ENCODE data around the gene COX7A2L.
"Not testable (repeated sequence)": the region's sequence is repeated elsewhere in the genome, so short reads cannot be mapped to it uniquely, and the experiment has no call there.

The COX7A2L gene

DNA sequence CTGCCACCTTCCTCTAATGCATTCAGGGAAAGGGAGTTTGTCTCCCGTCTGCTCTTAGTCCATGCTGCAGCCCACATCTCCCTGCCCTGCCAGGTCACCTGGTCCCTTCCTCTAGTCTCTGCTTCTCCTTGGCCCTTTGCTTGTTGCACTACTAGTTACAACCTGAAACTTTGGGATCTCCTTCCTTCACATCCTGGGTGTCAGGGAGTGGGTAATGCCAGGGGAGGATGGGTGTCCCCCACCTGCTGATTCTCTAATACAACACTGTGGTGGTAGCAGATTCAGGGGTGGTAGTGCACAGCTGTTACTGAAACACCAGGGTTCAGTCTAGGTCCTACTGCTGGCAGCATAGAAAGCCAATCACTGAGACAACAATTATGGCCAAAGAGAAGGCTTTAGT lies 31.2 kb upstream of the COX7A2L start:
- TF ChIP-seq, protein P1, sequence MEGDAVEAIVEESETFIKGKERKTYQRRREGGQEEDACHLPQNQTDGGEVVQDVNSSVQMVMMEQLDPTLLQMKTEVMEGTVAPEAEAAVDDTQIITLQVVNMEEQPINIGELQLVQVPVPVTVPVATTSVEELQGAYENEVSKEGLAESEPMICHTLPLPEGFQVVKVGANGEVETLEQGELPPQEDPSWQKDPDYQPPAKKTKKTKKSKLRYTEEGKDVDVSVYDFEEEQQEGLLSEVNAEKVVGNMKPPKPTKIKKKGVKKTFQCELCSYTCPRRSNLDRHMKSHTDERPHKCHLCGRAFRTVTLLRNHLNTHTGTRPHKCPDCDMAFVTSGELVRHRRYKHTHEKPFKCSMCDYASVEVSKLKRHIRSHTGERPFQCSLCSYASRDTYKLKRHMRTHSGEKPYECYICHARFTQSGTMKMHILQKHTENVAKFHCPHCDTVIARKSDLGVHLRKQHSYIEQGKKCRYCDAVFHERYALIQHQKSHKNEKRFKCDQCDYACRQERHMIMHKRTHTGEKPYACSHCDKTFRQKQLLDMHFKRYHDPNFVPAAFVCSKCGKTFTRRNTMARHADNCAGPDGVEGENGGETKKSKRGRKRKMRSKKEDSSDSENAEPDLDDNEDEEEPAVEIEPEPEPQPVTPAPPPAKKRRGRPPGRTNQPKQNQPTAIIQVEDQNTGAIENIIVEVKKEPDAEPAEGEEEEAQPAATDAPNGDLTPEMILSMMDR (IDR thresholded peaks at IDR 0.05; ENCODE audit: low read depth, low read length, missing control alignments) = no peak
- no peak overlapping the region for H3K4me3 ChIP-seq (replicated peaks; ENCODE audit: low read depth, low read length)
- no peak for DNase-seq (ENCODE audit: extremely low read depth, low read depth)

DNA sequence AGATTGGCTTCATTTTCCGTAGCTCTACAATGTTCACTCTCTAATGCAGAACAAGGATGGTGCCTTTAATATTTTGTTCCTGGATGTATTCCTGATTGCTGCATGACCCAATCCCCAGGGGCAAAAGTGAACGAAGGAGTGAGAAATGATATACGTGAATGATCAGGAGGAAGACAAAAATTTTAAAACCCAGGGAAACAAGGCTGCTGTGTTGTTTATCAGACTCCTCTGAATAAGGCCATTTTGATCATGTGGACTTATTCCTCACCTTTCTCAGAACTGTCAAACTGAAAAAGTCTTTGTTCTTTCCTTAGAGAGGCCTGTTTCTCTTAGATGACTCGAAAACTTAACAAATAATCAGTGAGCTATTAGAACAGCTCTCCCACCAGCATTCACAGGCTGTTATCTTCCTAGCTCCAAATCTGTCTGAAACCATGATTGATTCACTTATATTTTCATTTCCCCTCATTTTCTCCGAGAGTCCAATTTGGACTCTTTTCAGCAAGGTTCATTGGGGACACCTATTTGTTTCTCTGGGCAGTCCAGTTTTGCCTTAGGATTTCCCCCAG lies 29.5 kb upstream of the COX7A2L start:
- H3K4me3 ChIP-seq (replicated peaks; ENCODE audit: low read depth, low read length) = no peak overlapping the region
- TF ChIP-seq, protein P1 (IDR thresholded peaks at IDR 0.05; ENCODE audit: low read depth, low read length, missing control alignments) = no peak
- no peak for DNase-seq (ENCODE audit: extremely low read depth, low read depth)

DNA sequence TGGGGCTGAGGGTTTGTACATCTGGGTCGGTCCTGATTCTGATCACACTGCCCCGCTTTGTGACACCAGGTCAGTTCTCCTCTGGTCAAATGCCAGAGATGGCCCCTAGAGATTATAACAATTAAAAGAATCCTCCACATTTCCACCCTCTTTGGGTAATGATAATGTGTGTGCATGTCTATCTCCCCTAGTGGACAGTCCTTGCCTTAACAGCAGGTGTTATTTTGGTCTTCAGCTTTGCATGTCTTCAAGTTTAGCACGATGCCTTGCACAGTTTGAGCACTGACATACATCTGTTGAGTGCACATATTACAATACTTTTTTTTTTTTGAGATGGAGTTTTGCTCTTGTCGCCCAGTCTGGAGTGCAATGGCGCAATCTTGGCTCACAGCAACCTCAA lies 25.7 kb upstream of the COX7A2L start:
- H3K4me3 ChIP-seq (replicated peaks; ENCODE audit: low read depth, low read length) = no peak overlapping the region
- TF ChIP-seq, protein P1 (IDR thresholded peaks at IDR 0.05; ENCODE audit: low read depth, low read length, missing control alignments) = peak; percentile 50
- DNase-seq (ENCODE audit: extremely low read depth, low read depth) = no peak

DNA sequence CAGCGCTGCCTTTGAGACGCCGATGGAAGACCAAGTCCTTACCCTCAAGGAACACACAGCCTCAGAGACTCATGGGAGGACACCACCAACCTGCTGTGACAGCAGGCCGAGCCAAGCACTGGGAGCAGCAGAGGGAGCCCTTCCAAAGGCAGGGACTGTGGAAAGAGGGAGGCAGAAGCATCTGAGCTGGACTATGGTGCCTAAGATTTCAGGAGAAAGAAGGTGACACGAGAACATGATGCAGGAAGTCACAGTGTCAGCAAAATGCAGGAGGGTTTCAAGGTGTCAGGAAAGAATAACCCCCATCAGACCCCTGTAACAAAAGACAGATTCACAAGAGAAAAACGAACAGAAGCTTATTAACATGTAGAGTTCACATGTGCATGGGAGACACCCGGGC lies 24.2 kb upstream of the COX7A2L start:
- TF ChIP-seq, protein P1 (IDR thresholded peaks at IDR 0.05; ENCODE audit: low read depth, low read length, missing control alignments) = peak; percentile 40
- DNase-seq (ENCODE audit: extremely low read depth, low read depth) = no peak
- no peak overlapping the region for H3K4me3 ChIP-seq (replicated peaks; ENCODE audit: low read depth, low read length)

DNA sequence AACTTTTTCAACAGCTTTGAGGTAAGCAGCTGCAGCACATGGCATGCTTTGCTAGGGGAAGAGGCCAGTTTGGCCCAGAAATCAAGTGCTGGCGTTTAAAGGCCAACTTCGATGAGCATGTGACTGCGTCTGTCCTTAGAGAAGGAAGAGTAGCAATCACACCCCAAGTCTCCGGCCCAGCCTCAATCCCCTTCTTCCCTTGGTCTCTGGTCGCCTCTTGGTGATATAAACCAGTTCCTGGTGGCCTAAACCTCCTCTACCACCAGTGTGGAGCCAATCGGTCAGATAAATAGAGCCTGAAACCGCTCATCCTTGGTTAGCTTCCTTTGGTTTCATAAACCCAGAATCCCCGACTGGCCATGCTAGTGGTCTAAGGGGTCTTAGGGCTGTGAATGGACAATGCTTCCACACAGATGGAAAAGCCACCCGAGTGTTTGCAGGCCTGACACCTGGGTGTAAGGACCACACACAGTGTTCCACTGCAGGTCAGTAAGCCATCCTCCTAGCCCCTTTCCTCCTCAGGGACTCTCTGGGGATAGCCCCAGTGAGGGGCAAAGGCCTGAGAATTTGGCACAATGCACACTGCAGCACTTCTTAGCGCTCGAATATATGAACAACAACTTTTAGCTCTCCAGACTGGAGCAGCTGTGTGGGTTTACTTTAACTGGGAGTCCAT lies 23.0 kb upstream of the COX7A2L start:
- no peak overlapping the region for H3K4me3 ChIP-seq (replicated peaks; ENCODE audit: low read depth, low read length)
- TF ChIP-seq, protein P1 (IDR thresholded peaks at IDR 0.05; ENCODE audit: low read depth, low read length, missing control alignments) = no peak
- no peak for DNase-seq (ENCODE audit: extremely low read depth, low read depth)

DNA sequence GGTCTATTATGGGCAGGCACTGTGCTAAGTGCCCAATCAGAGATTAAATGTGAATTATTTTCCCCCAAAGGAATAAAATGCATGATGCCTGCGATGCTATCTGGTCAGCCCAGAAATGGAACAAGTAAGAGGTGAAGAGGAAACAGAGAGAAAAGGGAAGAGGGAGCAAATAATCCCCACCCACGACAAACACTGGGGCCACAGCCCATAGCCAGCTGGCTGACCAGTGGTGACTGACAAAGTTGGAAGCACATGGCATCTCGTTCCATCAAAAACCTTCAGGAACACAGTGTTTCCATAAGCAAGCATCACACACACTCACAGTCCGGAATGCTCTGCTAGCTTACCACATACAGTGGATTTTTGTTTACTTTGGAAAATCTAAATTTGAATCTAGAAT lies 21.1 kb upstream of the COX7A2L start:
- H3K4me3 ChIP-seq (replicated peaks; ENCODE audit: low read depth, low read length) = no peak overlapping the region
- DNase-seq (ENCODE audit: extremely low read depth, low read depth) = no peak
- TF ChIP-seq, protein P1 (IDR thresholded peaks at IDR 0.05; ENCODE audit: low read depth, low read length, missing control alignments) = no peak

DNA sequence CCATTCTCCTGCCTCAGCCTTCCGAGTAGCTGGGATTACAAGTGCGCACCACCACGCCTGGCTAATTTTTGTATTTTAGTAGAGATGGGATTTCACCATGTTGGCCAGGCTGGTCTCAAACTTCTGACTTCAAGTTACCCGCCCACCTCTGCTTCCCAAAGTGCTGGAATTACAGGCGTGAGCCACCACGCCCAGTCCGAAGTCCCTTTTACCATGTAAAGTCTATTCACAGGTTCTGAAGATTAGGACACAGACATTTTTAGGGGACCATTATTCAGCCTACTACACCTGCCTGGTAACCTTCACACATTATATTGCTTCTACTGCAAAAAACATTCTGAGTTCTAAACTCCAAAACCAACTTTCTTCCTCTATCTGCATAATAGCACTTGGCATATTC lies 19.0 kb upstream of the COX7A2L start:
- DNase-seq (ENCODE audit: extremely low read depth, low read depth); H3K4me3 ChIP-seq (replicated peaks; ENCODE audit: low read depth, low read length): not testable (repeated sequence)
